EL (cell line): Measurements from ENCODE around the gene CCSER1.
"Not testable (repeated sequence)": the region's sequence is repeated elsewhere in the genome, so short reads cannot be mapped to it uniquely, and the experiment has no call there.

Experiments used
- DNase-seq: peaks from one replicate; pipeline ENCODE4 v3.0.0-alpha.2; 2016

Gene CCSER1

DNA sequence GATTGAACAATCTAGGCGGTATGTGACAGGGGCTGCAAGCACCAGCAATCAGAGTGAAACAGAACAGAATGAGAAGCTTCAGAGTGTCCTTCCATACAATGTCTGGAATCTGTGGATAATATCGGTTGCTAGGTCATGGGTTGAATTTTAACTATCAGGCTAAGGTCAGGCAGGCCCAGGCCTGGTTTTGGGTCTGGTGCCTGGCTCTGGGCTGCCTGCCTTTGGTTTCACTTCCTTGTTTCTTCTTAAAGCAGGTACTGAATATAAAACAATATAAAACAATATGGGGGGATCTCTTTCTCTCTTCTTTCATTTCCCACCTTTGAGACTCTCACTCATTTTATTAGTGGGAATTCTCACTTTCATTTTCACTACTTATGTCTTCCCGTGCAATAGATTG is 962.0 kb downstream of the CCSER1 start:
- DNase-seq: no peak

DNA sequence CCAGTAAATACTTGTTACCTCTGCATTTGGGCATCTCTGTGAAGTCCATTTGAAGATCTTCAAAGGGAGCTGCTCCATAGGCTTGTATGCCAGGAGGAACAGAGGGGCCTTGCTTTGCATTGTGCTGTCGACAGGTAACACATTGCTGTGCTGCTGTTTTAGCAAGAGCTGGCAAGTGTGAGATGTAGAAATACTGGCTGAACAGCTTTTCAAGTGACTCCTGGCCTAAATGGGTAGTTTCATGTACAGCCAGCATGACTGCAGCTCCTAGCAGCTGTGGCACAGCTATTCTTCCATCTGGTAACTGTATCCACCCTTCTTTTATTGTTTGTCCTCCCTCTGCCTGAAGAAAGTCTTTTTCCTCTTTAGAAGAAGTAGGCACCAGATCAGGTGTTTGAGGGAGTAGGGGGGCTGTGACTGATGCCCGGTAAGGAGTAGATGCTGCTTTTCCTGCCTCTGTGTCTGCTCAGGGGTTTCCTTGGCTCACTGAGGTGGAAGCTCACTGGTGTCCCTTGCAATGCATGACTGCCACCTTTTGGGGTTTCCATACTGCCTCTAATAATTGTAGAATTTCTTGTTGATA is 965.3 kb downstream of the CCSER1 start:
- no peak for DNase-seq

GRCh38 chr4:91094220-91094619 is 967.0 kb downstream of the CCSER1 start:
- DNase-seq: not testable (repeated sequence)

- DNase-seq: no peak
These were observed 972.5 kb downstream of the CCSER1 start for GRCh38 chr4:91099666-91100065.

- DNase-seq: no peak
These were observed 981.6 kb downstream of the CCSER1 start for GRCh38 chr4:91108751-91109150.

- no peak for DNase-seq
These were observed 984.4 kb downstream of the CCSER1 start for GRCh38 chr4:91111556-91111955.

- DNase-seq: no peak
These were observed 986.0 kb downstream of the CCSER1 start for GRCh38 chr4:91113130-91113706.

DNA sequence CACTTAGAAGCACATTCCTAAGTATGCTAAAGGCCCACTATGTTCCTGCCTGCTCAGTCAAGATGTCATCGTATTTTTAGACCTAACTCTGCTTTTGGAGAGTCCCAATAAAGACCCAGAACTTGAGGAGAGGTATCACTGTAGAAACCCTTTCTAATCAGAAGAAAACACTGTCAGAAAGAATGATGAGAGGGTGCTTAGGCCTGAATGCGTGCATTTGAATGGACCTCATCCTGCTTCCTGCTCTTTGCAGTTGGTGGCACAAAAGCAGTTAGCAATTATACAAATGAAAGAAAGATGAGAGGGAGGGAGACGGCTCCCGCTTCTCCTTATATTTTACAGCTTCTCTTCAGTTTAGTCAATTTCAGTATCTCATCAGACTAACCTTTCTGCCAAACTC is 987.2 kb downstream of the CCSER1 start:
- no peak for DNase-seq

GRCh38 chr4:91116861-91117260 is 989.7 kb downstream of the CCSER1 start:
- DNase-seq: no peak

- DNase-seq: no peak
These were observed 991.4 kb downstream of the CCSER1 start for GRCh38 chr4:91118597-91118996.

DNA sequence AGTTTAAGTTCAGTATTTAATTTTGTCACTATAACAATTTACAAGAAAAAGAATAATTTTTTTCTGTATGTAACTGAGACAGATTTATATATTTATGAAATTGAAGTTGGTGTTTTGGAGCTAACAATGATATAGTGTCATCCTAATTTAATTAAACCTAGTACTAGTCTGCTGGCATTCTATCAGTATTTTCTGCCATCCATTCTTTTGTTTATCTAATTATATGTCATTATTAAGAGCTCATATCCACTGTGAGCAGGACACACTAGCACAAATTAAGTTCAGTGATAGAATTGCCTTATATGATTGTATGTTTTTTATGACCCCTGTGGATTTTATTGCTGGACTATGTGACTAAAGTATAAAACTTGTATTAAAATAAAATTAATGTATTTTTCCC is 996.5 kb downstream of the CCSER1 start:
- no peak for DNase-seq

GRCh38 chr4:91127192-91127591 is 1000.0 kb downstream of the CCSER1 start:
- DNase-seq: no peak

GRCh38 chr4:91127831-91128230 is 1000.6 kb downstream of the CCSER1 start:
- DNase-seq: no peak

- DNase-seq: no peak
These were observed 1001.3 kb downstream of the CCSER1 start for GRCh38 chr4:91128519-91128918.

DNA sequence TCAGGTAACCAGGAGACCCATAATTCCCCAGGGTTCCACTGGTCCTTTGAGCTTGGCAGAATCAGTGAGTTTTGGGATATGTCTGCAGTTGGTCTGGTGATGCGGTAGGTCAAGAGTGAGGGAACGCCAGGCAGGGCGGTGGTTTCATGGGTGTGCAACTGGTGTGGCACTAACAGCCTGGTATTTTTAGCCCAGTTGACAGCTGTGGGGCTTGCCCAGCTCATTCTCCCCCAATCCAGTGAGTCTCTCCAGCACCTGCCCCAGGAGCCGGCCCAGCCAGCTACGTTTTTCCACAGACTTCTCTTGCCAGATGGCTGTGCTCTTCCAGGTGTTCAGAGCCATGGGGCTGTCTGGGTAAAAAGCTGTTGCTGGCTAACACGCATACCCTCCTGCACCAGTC is 1019.9 kb downstream of the CCSER1 start:
- DNase-seq: no peak

DNA sequence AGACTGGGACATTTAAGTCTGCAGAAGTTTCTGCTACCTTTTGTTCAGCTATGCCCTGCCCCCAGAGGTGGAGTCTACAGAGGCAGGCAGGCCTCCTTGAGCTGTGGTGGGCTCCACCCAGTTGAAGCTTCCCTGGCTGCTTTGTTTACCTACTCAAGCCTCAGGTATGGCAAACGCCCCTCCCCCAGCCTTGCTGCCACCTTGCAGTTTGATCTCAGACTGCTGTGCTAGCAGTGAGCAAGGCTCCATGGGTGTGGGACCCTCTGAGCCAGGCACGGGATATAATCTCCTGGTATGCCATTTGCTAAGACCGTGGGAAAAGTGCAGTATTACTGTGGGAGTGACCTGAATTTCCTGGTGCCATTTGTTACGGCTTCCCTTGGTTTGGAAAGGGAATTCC is 1026.8 kb downstream of the CCSER1 start:
- DNase-seq: not testable (repeated sequence)

GRCh38 chr4:91167864-91168653 is 1040.9 kb downstream of the CCSER1 start:
- not testable (repeated sequence) for DNase-seq

DNA sequence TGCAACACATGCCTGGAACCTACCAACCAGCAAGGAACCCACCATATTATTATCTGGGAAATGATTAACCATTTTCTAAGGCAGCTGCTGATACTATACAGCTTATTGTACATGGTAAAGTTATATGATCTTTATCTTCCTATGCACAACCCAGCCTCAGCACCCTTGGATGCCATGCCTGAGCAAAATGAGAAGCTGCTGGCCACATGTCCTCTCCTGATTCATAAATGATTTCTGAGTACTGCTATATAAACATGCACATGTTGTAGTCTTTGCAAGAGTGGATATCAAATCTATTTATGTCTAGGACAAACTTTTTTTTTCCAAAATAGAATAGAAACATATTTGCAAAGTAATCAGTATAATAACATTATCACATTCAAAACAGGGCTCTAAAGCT is 1043.6 kb downstream of the CCSER1 start:
- no peak for DNase-seq

- DNase-seq: no peak
These were observed 1044.0 kb downstream of the CCSER1 start for GRCh38 chr4:91171217-91171616.

DNA sequence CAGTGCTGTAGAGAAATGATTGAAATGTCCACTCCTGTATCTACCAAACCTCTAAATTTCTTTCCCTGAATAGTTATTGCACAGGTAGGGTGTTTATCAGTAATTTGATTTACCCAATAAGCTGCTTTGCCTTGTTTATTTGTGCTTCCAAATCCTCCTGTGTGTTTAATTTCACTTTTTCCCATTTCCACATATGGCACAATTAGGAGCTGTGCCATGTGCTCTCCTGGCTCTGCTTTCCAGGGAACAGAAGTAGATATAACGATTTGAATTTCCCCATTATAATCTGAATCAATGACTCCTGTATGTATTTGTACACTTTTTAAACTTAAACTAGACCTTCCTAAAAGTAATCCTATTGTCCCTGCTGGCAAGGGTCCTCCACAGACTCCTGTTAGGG is 1057.9 kb downstream of the CCSER1 start:
- not testable (repeated sequence) for DNase-seq

DNA sequence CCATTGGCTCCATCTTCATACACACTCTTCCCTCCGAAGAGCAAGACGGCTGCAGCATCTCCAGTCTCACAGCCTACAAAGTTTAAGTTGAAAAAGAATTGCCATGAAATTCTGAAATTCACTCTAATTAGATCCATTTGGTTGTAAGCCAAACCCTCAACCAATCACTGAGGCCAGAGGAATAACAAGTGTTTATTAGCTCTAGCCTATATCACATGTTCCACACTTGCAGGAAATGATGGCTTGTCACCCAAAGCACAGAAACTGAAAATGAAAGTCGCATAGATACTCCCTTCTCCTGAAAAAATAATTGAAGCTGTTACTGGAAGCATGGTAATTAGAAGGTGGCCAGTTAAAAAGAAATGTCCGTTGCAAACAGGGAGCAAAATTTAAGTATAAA is 1071.8 kb downstream of the CCSER1 start:
- no peak for DNase-seq

GRCh38 chr4:91207535-91207934 is 1080.3 kb downstream of the CCSER1 start:
- DNase-seq: no peak

GRCh38 chr4:91212211-91212610 is 1085.0 kb downstream of the CCSER1 start:
- DNase-seq: no peak

DNA sequence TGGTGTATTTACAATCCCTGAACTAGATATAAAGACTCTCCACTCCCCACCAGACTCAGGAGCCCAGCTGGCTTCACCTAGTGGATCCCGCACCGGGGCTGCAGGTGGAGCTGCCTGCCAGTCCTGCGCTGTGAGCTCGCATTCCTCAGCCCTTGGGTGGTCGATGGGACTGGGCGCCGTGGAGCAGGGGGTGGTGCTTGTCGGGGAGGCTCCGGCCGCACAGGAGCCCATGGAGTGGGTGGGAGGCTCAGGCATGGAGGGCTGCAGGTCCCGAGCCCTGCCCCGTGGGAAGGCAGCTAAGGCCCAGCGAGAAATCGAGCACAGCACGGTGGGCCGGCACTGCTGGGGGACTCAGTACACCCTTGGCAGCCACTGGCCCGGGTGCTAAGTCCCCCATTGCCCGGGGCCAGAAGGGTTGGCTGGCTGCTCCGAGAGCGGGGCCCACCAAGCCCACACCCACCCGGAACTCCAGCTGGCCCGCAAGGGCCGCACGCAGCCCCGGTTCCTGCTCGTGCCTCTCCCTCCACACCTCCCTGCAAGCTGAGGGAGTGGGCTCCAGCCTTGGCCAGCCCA is 1090.7 kb downstream of the CCSER1 start:
- DNase-seq: not testable (repeated sequence)
